ENCODE data around the gene POU2F2. TPM values are rescaled to one million over a fixed set of nuclear protein-coding genes. Genes with fewer than 3 reads are reported as not detected.

Gene POU2F2
- total and polyA plus RNA-seq, 11 donors = 0.16 to 10.1 (median 0.61) TPM

GRCh38 chr19:42078538-42079275 lies 53.5 kb downstream of the POU2F2 start:
- Histone ChIP-seq H3K4me1 (peaks cover 0 to 27% (median 17%) of the 10 kb centered on the region in 12 donors), H3K9me3 (no peaks in the 10 kb centered on the region), H3K4me3 (no peak overlapping the region), H3K27me3 (no peaks in the 10 kb centered on the region), H3K36me3 (peaks cover 2 to 55% (median 41%) of the 10 kb centered on the region in 9 donors), H3K27ac (no peak overlapping the region)
- TF ChIP-seq CTCF (IDR thresholded peaks at IDR 0.05) (no peak), POLR2A (IDR thresholded peaks at IDR 0.05) (no peak)
- DNase-seq (peak in 1 of 5 donors; percentile 50), ATAC-seq (no peak)
- intact Hi-C loops (cut with DNase I) = loop anchor here in 3 of 10 donors (5.0 kb wide), 4 partner anchors 81 to 196 kb away; partner anchors contain the start of genes ARHGEF1 (in 1 of the 3), ATP1A3 (in 1 of the 3) and RABAC1 (in 1 of the 3)
- whole genome bisulfite sequencing, 4 donors = 62 to 86% (median 76%) methylated on average over 8 to 15 of the region's 15 CpGs

- no peaks in the 10 kb centered on the region for H3K27me3 ChIP-seq
- no peak overlapping the region for H3K4me3 ChIP-seq
- H3K27ac ChIP-seq = no peak overlapping the region
- H3K9me3 ChIP-seq = no peaks in the 10 kb centered on the region
- no peak for TF ChIP-seq POLR2A (IDR thresholded peaks at IDR 0.05)
- no peak for TF ChIP-seq CTCF (IDR thresholded peaks at IDR 0.05)
- peaks cover 2 to 48% (median 41%) of the 10 kb centered on the region in 9 donors for H3K36me3 ChIP-seq
- 92 to 95% (median 94%) methylated on average over 1 of the region's 1 CpG for WGBS, 4 donors
- peaks cover 0 to 27% (median 17%) of the 10 kb centered on the region in 12 donors for H3K4me1 ChIP-seq
- ATAC-seq (no peak), DNase-seq (peak in 1 of 5 donors; percentile 13)
- intact Hi-C loops (cut with DNase I) = loop anchor here in 3 of 10 donors (5.0 kb wide), 4 partner anchors 81 to 196 kb away; partner anchors contain the start of genes ARHGEF1 (in 1 of the 3), ATP1A3 (in 1 of the 3) and RABAC1 (in 1 of the 3)
These were observed 54.2 kb downstream of the POU2F2 start for GRCh38 chr19:42078058-42078457.

DNA sequence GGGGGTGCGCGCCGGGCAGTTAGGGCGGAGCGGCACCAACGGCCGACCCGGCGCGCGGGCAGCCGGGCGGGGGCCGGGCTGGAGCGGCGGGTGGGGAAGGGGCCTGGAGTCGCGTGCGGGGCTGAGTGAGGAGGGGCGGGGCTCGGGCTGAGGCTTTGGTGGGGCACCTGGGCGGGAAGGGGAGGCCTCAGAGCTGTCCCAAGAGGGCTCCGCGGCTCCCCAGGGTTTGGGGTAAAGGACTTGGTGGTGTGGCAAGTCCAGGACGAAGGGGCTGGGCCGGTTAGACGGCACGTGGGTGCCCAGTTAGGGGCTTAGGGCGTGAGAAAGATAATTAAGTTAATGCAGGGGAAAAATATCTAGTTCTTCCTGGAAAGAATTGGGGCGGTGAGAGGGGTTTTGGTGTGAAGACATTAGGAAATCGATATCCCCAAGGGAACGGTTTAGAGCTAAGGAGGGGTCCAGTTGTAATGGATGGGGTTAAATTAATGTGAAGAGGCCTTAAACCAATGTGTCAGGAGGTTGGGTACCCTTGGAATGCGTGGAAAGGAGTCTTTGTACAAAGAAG lies 55.8 kb downstream of the POU2F2 start:
- 1% methylated on average over 11 to 33 of the region's 33 CpGs for WGBS, 4 donors

More for the DNA sequence above, 55.8 kb downstream of the POU2F2 start:
- Histone ChIP-seq H3K36me3 (peaks cover 2 to 34% (median 31%) of the 10 kb centered on the region in 9 donors), H3K4me1 (peaks cover 0 to 26% (median 17%) of the 10 kb centered on the region in 12 donors), H3K9me3 (no peaks in the 10 kb centered on the region), H3K27ac (peak overlapping the region; percentile 75 to 99 (median 90)), H3K4me3 (peak overlapping the region; percentile 62 to 96 (median 86)), H3K27me3 (no peaks in the 10 kb centered on the region)
- no peak for TF ChIP-seq POLR2A (IDR thresholded peaks at IDR 0.05)
- TF ChIP-seq CTCF (IDR thresholded peaks at IDR 0.05) = no peak
- intact Hi-C loops (cut with DNase I) = loop anchor here in 3 of 10 donors (5.0 kb wide), 4 partner anchors 79 to 194 kb away; partner anchors contain the start of genes ARHGEF1 (in 1 of the 3), ATP1A3 (in 1 of the 3) and RABAC1 (in 1 of the 3)
- peak in 2 of 5 donors; percentile 52 to 56 for DNase-seq
- peak in 1 of 4 donors; percentile 0 for ATAC-seq
